Keratinocyte (primary cell): ENCODE measurements around the gene B4GAT1. TPM values are rescaled to one million over a fixed set of nuclear protein-coding genes. Genes with fewer than 3 reads are reported as not detected.

Experiments used
- DNase-seq: peaks from one replicate; pipeline ENCODE4 v3.0.0-alpha.2; 2011; ENCODE audit warnings: low read depth, missing footprints, low spot score
- FAIRE-seq: peaks from 2 replicates; lab custom pipeline; 2011; peaks lifted over from hg19 to GRCh38; lab: Jason Lieb, UNC
- H2AFZ ChIP-seq: 2 replicates; pipeline ENCODE4 v1.6.0; 2012; ENCODE audit warnings: low read length, control low read depth, inconsistent platforms; ENCODE audit not compliant: control insufficient read depth
- H3K27ac ChIP-seq: 2 replicates; pipeline ENCODE4 v1.5.1; 2011; ENCODE audit warnings: low read length; ENCODE audit not compliant: control insufficient read depth, insufficient read depth
- H3K27me3 ChIP-seq: 3 replicates; pipeline ENCODE4 v1.6.0; 2011; ENCODE audit warnings: low read length; ENCODE audit not compliant: control insufficient read depth, insufficient read depth; ENCODE audit errors: extremely low read depth
- H3K36me3 ChIP-seq, 2 experiments: 2 replicates in 1 of 2; 3 replicates in 1 of 2; pipeline ENCODE4 v1.5.1; 2011; ENCODE audit warnings: low read length in 2 of 2, mild to moderate bottlenecking in 1 of 2; ENCODE audit not compliant: control insufficient read depth in 2 of 2, insufficient read depth in 2 of 2; ENCODE audit errors: extremely low read depth in 1 of 2
- H3K4me1 ChIP-seq: 3 replicates; pipeline ENCODE4 v1.5.1; 2011; ENCODE audit warnings: low read length; ENCODE audit not compliant: control insufficient read depth, insufficient read depth; ENCODE audit errors: extremely low read depth
- H3K4me2 ChIP-seq: 3 replicates; pipeline ENCODE4 v1.6.0; 2011; ENCODE audit warnings: low read depth, low read length; ENCODE audit not compliant: control insufficient read depth, insufficient read depth; ENCODE audit errors: extremely low read depth
- H3K4me3 ChIP-seq, 3 experiments: fragments of 200-600 bp in 1 of 3; sonication (generic) in 1 of 3; 2 replicates in 2 of 3; 3 replicates in 1 of 3; pipeline ENCODE4 v1.5.1; 2011 to 2016; ENCODE audit warnings: low read length in 3 of 3, mild to moderate bottlenecking in 3 of 3, control low read depth in 2 of 3, inconsistent platforms in 1 of 3, low read depth in 1 of 3, mixed read lengths in 1 of 3, mixed run types in 1 of 3, moderate library complexity in 1 of 3; ENCODE audit not compliant: control insufficient read depth in 2 of 3, insufficient read depth in 2 of 3; ENCODE audit errors: extremely low read depth in 1 of 3
- H3K79me2 ChIP-seq: 2 replicates; pipeline ENCODE4 v1.6.0; 2012; ENCODE audit warnings: low read length; ENCODE audit not compliant: control insufficient read depth, insufficient read depth
- H3K9ac ChIP-seq: 3 replicates; pipeline ENCODE4 v1.6.0; 2011; ENCODE audit warnings: low read length; ENCODE audit not compliant: control insufficient read depth, insufficient read depth; ENCODE audit errors: extremely low read depth
- H3K9me1 ChIP-seq: 3 replicates; pipeline ENCODE4 v1.6.0; 2011; ENCODE audit warnings: low read length; ENCODE audit not compliant: control insufficient read depth, insufficient read depth; ENCODE audit errors: extremely low read depth
- H3K9me3 ChIP-seq: 2 replicates; pipeline ENCODE4 v1.5.1; 2012; ENCODE audit warnings: low read depth, low read length; ENCODE audit not compliant: control insufficient read depth
- H4K20me1 ChIP-seq: 3 replicates; pipeline ENCODE4 v1.6.0; 2011; ENCODE audit warnings: low read length; ENCODE audit not compliant: control insufficient read depth, insufficient read depth; ENCODE audit errors: extremely low read depth
- CTCF ChIP-seq, 3 experiments: IDR thresholded peaks in 1 of 3; conservative IDR thresholded peaks in 1 of 3; optimal IDR thresholded peaks in 1 of 3; 2 replicates in 2 of 3; 3 replicates in 1 of 3; pipeline versions ENCODE3 to v1.5.1; 2011; ENCODE audit warnings: low read length in 3 of 3, mild to moderate bottlenecking in 3 of 3, moderate library complexity in 2 of 3, control low read depth in 1 of 3, inconsistent platforms in 1 of 3; ENCODE audit not compliant: insufficient read depth in 2 of 3; ENCODE audit errors: extremely low read depth in 1 of 3
- EZH2 ChIP-seq: IDR thresholded peaks from one replicate; pipeline ENCODE4 v1.6.1; 2012; ENCODE audit warnings: inconsistent platforms, mild to moderate bottlenecking, low read length, moderate library complexity
- dilution Hi-C: fragments of 300-500 bp; cut with MboI; formaldehyde crosslinking; loops from one replicate; pipeline ENCODE4 v1.7.0; 2020; ENCODE audit warnings: low sequenced_read_pairs; ENCODE audit not compliant: extremely low pct_ligation_motif_present
- polyA plus RNA-seq, 5 experiments: library from polyadenylated mRNA; depleted of rRNA in 3 of 5; stranded (reverse) in 3 of 5; stranded (forward) in 1 of 5; unstranded in 1 of 5; fragments of >200 nt; gene quantifications; 1 replicate in 1 of 5; 2 replicates in 3 of 5; 3 replicates in 1 of 5; pipeline versions ENCODE4 v1.2.1 to v1.2.3, GENCODE V29; 2011 to 2012; ENCODE audit warnings: missing spikeins in 2 of 5, low read depth in 1 of 5, low replicate concordance in 1 of 5

Gene B4GAT1
- polyA plus RNA-seq, 1 donor (not counting 4 experiments of a cell fraction or from before 2014, with no cell fraction given) = 5.2 TPM

- H2AFZ ChIP-seq = no peak overlapping the region
- TF ChIP-seq EZH2 (no peak), CTCF (optimal IDR thresholded peaks at IDR 0.05 in 1 of 3, IDR thresholded peaks at IDR 0.05 in 1 of 3, conservative IDR thresholded peaks at IDR 0.05 in 1 of 3; ENCODE audit: extremely low read depth in 1 of 3, insufficient read depth in 2 of 3, low read length in 3 of 3) (no peak)
- H3K36me3 ChIP-seq = no peaks in the 10 kb centered on the region
- no peak for DNase-seq
- dilution Hi-C loops = no loop called here
- no peaks in the 10 kb centered on the region for H3K79me2 ChIP-seq
- H3K4me1 ChIP-seq = peaks cover 7% of the 10 kb centered on the region
- H3K9ac ChIP-seq = no peak overlapping the region
- no peaks in the 10 kb centered on the region for H3K9me1 ChIP-seq
- no peak for FAIRE-seq
- H3K4me3 ChIP-seq = no peak overlapping the region
- H3K4me2 ChIP-seq = no peak overlapping the region
- no peaks in the 10 kb centered on the region for H3K9me3 ChIP-seq
- H3K27me3 ChIP-seq = no peaks in the 10 kb centered on the region
- H4K20me1 ChIP-seq = no peaks in the 10 kb centered on the region
- H3K27ac ChIP-seq = no peak overlapping the region
These were observed 25.8 kb upstream of the B4GAT1 start for GRCh38 chr11:66373265-66373664.

GRCh38 chr11:66371627-66372415 is 24.4 kb upstream of the B4GAT1 start, which contains the start of gene SLC29A2:
SLC29A2 (minus strand) TSS chr11:66371760; CDS start chr11:66371591, 169 bp downstream.
- Histone ChIP-seq H4K20me1 (no peaks in the 10 kb centered on the region), H3K9me3 (no peaks in the 10 kb centered on the region), H2AFZ (peak within 1 kb of the TSS; percentile 84), H3K27me3 (no peaks in the 10 kb centered on the region), H3K4me3 (peak within 1 kb of the TSS; percentile 59 to 73 (median 71)), H3K27ac (peak within 1 kb of the TSS; percentile 8), H3K4me1 (peaks cover 7% of the 10 kb centered on the region), H3K36me3 (peaks cover 0 to 5% of the 10 kb centered on the region in 2 experiments), H3K79me2 (no peaks in the 10 kb centered on the region), H3K9ac (peak within 1 kb of the TSS; percentile 53), H3K4me2 (peak within 1 kb of the TSS; percentile 78), H3K9me1 (no peaks in the 10 kb centered on the region)
- dilution Hi-C loops = no loop called here
- no peak for DNase-seq
- FAIRE-seq = no peak
- TF ChIP-seq CTCF (optimal IDR thresholded peaks at IDR 0.05 in 1 of 3, IDR thresholded peaks at IDR 0.05 in 1 of 3, conservative IDR thresholded peaks at IDR 0.05 in 1 of 3; ENCODE audit: extremely low read depth in 1 of 3, insufficient read depth in 2 of 3, low read length in 3 of 3) (no peak), EZH2 (no peak)
